ENCODE measurements around the gene DOCK7.
"Not testable (repeated sequence)": the region's sequence is repeated elsewhere in the genome, so short reads cannot be mapped to it uniquely, and the experiment has no call there.

The DOCK7 gene

GRCh38 chr1:62527346-62527745 is 160.8 kb downstream of the DOCK7 start:
- not testable (repeated sequence) for DNase-seq

DNA sequence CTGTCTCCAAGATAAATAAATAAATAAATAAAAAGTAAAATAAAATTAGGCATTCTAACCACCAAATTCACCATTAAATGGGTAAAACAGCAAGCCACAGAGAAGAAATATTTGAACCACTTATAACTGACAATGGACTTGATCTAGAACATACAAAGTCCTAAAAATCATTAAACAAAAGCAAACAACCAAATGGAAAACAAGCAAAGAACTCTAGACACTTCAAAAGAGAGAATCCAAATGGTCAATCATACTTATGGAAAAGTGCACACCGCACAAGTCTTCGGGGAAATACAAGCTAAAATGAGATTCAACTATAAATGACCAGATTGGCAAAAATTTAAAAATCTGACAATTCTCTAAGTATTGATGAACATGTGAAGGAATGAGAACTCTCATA is 164.3 kb downstream of the DOCK7 start:
- DNase-seq: no peak

GRCh38 chr1:62516600-62516999 is 171.6 kb downstream of the DOCK7 start:
- DNase-seq: no peak

- no peak for DNase-seq
Observed at GRCh38 chr1:62514746-62515423, 173.3 kb downstream of the DOCK7 start.

DNA sequence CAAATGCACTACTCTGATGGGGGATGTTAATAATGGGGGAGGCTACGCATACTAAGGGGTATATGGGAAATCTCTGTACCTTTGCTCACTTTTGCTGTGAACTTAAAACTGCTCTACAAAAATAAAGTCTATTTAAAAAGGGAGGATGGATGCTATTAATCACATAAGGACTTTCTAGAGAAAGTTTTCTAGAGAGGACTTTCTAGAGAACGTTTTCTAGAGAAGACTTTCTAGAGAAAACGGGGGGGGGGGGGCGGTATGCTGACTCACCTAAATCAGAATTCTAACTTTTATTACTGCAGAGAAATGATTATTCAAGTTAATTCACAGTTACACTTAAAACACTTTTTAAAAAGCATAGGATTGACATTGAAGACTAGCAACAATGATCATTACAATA is 175.2 kb downstream of the DOCK7 start:
- no peak for DNase-seq

GRCh38 chr1:62509028-62509427 is 179.2 kb downstream of the DOCK7 start:
- DNase-seq: no peak

DNA sequence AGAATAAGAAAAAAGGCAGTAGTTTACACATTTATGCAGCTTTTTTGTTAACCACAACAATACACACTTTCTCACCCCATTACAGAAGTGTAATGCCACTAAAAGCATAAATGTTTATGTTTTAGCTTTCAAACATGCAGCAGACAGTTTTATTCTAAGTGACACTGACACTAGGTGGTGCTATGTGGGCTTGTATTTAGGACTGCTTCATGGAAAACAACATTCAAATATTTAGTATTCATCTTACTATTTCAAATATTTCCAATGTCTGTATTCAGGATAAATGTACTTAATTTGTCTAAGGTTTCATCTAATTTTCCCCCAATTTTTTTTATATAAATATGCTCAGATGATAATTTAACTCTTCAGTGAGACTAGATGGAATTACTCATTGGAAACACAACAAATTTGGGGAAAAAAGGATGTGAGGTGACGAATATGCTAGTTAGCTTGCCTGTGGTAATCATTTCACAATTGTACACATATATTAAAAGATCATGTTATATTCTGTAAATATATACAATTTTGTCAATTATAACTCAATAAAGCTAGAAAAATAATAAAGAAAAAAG is 179.9 kb downstream of the DOCK7 start:
- no peak for DNase-seq

- DNase-seq: no peak
Observed at GRCh38 chr1:62500210-62500609, 188.0 kb downstream of the DOCK7 start.

- no peak for DNase-seq
Observed at GRCh38 chr1:62494137-62494536, 194.0 kb downstream of the DOCK7 start.

DNA sequence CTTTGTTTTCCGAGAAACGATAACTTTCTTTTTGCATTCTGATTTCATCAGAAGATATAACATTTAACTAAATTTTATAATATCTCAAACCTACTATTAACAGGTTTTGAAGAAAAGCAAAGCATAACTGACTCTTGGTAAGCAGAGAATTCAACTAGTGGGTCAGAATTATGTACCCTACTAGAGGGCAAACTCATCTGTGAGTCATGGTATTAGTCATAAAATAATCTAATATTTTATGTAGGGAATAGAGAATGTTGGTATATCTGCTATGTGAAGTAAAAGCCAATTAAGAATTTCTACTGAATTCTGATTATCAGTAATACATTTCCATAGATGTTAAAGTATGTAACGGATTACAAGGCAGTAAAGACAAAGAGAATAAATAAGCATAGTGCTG is 194.5 kb downstream of the DOCK7 start:
- no peak for DNase-seq

DNA sequence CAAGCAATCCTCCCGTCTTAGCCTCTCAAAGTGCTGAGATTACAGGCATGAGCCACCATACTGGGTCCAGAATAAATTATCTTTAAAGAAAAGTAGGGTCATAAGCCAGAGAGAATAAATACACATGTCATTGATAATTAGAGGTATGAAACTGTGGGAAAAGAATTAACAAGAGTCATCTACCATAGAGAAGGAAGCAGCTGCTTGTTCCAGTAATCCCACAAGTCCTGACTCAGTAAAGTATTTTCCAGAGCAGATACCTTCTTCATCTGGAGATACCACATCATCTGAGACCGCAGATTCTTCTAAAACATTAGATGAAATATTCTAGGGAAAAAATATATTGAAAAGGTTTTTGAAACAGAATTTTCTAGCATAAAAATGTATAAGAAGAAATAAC is 195.7 kb downstream of the DOCK7 start:
- no peak for DNase-seq

DNA sequence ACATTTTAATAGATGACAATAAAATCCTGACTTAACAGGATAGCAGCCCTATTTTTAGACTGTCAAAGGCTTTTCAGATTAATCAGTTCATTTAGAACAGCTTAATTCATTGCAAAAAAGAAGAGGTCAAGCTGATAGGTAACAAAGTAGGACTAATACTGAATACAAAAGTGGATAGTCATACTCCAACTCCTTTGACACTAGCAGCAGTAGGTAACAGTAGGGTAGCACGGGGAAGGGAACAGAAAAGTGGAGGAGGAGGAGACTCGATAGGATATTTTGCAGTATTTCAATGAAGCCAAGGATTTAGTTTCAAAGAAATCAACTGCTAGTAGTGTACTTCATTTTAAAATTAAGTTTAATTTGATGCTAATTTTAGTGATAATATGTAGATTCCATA is 200.2 kb downstream of the DOCK7 start:
- DNase-seq: no peak

GRCh38 chr1:62484824-62485468 is 203.2 kb downstream of the DOCK7 start:
- DNase-seq: no peak

DNA sequence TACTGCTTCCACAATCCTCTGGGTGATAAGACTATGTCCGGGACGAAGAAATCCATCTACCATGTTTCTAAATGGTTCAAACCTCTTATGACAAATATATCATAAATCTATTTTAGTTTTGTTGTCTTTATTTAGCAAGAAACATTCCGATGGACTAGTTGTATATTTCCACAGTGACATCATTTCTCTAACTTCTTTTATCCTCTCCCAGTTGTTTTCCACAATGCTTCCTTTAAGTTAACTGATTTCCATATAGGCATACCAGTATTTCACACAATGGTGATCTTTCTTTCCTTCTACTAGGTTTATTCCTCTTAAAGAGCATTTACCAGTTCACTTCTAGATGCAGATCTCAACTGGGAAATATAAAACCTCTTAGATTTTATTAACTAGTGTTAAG is 206.5 kb downstream of the DOCK7 start:
- no peak for DNase-seq

DNA sequence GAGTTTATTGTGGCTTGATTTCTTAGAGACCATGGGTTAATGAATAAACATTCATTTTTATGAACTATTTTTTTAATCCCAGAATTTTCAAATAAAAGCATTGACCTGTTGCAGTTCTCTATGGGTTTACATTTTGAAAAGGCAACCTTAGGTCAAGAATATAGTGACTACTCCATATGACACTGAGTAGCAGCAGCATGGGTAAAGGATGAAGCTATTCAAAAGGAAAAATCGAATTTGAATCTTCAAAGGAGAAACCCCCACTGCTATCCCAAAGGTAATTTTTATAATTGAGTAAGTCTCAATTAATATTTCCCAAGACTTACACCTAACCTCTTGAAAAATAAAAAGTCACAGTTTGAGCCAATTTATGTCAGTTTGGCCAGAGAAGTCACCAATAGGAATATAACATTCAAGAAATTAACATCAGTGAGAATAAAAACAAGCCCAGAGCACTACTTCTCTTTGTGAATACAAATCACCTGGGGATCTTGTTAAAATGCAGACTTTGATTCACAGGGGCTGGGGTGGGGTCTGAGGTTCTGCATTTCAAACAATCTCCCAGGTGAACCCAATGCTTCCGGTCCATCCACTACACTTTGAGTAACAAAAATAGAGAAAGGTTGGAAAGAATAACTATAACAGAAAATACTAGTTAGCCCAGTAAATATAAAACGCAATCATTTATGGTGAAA is 211.5 kb downstream of the DOCK7 start:
- DNase-seq: no peak

DNA sequence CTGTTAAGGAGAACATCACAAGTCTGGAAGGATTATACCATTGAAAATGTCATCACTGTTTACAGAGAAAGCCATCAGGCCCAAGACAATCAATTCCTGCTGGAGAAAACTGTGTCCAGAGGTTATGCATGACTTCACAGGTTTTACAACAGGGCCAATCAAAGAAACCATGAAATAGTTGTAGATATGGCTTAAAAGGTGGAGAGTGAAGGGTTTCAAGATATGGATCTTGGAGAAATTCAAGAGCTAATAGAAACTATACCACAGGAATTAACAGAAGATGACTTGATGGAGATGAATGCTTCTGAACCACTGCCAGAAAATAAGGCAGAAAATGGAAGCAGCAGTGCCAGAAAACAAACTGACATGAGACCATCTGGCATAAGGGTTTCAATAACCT is 221.1 kb downstream of the DOCK7 start:
- DNase-seq: no peak

DNA sequence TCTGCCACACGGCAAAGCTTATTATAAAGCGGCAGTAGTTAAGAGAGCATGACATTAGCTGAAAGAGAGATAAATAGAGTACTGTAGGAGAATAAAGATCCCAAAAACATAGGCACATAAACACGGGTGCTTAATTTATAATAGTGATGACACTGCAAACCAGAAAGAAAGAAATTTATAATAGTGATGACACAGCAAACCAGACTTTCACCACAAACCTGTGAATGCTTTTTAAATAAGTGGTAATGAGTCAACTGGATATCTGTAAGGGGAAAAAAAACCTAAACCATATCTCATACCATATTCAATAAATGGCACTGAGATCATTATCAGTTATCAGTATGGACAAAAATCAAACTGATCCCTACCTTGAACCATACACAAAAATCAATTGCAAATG is 225.8 kb downstream of the DOCK7 start:
- DNase-seq: no peak

DNA sequence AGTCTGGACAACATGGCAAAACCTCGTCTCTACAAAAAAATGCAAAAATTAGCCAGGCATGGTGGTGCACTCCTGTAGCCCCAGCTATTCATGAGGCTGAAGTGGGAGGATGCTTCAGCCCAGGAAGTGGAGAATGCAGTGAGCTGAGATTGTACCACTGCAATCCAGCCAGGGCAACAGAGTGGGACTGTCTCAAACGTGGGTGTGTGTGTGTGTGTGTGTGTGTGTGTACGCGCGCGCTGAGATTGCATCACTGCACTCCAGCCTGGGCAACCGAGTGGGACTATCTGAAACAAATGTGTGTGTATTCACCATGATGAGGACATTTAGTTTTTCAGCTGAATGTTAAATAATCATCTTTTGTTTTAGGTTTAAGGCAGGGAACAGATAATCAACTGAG is 230.2 kb downstream of the DOCK7 start:
- no peak for DNase-seq

DNA sequence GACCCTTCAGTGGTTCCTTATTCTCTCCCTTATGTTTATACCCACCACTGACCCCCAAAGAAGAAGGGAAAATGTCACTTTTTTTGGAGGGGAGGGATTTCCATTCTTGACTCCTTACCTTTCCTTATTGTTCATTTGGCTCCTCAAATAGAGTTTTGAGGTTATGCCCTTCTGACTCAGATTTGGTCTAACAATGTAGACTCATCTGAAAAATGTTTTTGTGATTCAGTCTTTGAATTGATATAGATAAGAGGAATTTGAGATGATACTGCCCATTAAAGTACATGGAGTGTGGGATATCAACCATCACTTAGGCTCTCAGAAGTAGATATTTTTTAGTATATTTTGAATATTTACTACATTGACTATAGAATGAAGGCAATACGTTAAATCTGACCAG is 235.2 kb downstream of the DOCK7 start:
- DNase-seq: no peak

GRCh38 chr1:62450301-62450700 is 237.9 kb downstream of the DOCK7 start:
- no peak for DNase-seq

GRCh38 chr1:62448221-62448933 is 239.8 kb downstream of the DOCK7 start:
- no peak for DNase-seq

DNA sequence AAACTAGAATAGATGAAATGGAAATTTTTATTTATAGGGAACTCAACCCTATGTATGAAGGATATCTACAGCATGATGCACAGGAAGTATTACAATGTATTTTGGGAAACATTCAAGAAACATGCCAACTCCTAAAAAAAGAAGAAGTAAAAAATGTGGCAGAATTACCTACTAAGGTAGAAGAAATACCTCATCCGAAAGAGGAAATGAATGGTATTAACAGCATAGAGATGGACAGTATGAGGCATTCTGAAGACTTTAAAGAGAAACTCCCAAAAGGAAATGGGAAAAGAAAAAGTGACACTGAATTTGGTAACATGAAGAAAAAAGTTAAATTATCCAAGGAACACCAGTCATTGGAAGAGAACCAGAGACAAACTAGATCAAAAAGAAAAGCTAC is 243.5 kb downstream of the DOCK7 start:
- no peak for DNase-seq

- no peak for DNase-seq
Observed at GRCh38 chr1:62439652-62440371, 248.4 kb downstream of the DOCK7 start.
